ENCODE measurements around the gene DNAH17. TPM values are rescaled to one million over a fixed set of nuclear protein-coding genes. Genes with fewer than 3 reads are reported as not detected.

The DNAH17 gene
- total and polyA plus RNA-seq, 2 of the 13 experiments (the other 11 are each of a cell fraction or from before 2014, with no cell fraction given), result 0.86 to 1.6 TPM

DNA sequence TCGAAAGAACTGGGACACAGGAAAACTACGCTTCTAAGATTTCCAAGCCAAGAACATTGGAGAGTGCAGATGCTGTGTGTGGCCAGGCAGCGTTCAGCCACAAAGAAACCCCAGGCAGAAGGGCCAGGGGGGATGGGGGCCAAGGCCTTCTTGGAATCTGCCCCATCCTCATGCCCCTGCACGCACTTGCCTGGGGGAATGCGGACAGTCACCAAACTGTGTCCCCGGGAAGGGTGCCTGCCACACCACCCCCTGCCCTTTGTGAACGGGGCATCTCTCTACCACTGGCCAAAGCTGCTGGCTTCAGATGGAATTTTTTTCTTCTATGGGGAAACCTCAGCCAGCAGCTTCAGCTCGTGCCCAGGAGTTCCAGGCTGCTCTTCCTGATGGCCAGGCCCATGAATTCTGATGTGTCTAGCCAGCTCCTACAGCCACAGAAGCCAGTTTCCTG is 32.0 kb upstream of the DNAH17 start:
- in situ Hi-C loops (cut with HindIII; ENCODE audit: extremely low pct_ligation_motif_present, low pct_unique_long_range_greater_than_20kb), result loop anchor here (10.0 kb wide), 1 partner anchor 114 kb away; no protein-coding TSS in a partner anchor
- 40% methylated on average over 5 of the region's 8 CpGs for WGBS (ENCODE audit: low lambda C conversion rate)
- intact Hi-C loops (cut with micrococcal nuclease; ENCODE audit: unreplicated experiment), result no loop called here
- H3K4me2 ChIP-seq (ENCODE audit: low read depth, low read length), result no peak overlapping the region
- BruUV-seq (replicated peaks), result no TSS peak
- no peaks in the 10 kb centered on the region for H3K27me3 ChIP-seq (ENCODE audit: control insufficient read depth in 1 of 2, insufficient read depth in 2 of 2, low read length in 2 of 2)
- ATAC-seq (no peak; the same call in 2 of the 3 replicates), DNase-seq (ENCODE audit: low spot score) (no peak), FAIRE-seq (no peak)
- H3K9me3 ChIP-seq (ENCODE audit: low read length), result no peaks in the 10 kb centered on the region
- H3K4me1 ChIP-seq (ENCODE audit: insufficient read depth, low read length), result peaks cover 17% of the 10 kb centered on the region
- no peak overlapping the region for H3K9ac ChIP-seq (ENCODE audit: insufficient read depth, low read depth, low read length)
- H2AFZ ChIP-seq (ENCODE audit: low read length), result no peak overlapping the region
- H3K79me2 ChIP-seq (ENCODE audit: insufficient read depth, low read length), result no peaks in the 10 kb centered on the region
- H4K20me1 ChIP-seq (ENCODE audit: insufficient read depth, low read length), result no peaks in the 10 kb centered on the region
- POLR2A ChIA-PET, result no interaction called here
- no peak overlapping the region for H3K4me3 ChIP-seq (replicated peaks in 1 of 3; ENCODE audit: insufficient read depth in 1 of 3, low read depth in 2 of 3, low read length in 3 of 3)
- CTCF ChIA-PET (ENCODE audit: low intra/inter-chr PET ratio, low total read pairs), result no interaction called here
- no peaks in the 10 kb centered on the region for H3K36me3 ChIP-seq (replicated peaks in 1 of 2; ENCODE audit: control insufficient read depth in 1 of 2, insufficient read depth in 2 of 2, low read length in 2 of 2)
- H3K27ac ChIP-seq (ENCODE audit: extremely low read length, insufficient read depth, low read length), result no peak overlapping the region
- TF ChIP-seq ZNF761 (CRISPR knock-in tag; conservative IDR thresholded peaks at IDR 0.05), result no peak
- TF ChIP-seq ZXDC (CRISPR knock-in tag; IDR thresholded peaks at IDR 0.05), result no peak
- TF ChIP-seq, protein P1, sequence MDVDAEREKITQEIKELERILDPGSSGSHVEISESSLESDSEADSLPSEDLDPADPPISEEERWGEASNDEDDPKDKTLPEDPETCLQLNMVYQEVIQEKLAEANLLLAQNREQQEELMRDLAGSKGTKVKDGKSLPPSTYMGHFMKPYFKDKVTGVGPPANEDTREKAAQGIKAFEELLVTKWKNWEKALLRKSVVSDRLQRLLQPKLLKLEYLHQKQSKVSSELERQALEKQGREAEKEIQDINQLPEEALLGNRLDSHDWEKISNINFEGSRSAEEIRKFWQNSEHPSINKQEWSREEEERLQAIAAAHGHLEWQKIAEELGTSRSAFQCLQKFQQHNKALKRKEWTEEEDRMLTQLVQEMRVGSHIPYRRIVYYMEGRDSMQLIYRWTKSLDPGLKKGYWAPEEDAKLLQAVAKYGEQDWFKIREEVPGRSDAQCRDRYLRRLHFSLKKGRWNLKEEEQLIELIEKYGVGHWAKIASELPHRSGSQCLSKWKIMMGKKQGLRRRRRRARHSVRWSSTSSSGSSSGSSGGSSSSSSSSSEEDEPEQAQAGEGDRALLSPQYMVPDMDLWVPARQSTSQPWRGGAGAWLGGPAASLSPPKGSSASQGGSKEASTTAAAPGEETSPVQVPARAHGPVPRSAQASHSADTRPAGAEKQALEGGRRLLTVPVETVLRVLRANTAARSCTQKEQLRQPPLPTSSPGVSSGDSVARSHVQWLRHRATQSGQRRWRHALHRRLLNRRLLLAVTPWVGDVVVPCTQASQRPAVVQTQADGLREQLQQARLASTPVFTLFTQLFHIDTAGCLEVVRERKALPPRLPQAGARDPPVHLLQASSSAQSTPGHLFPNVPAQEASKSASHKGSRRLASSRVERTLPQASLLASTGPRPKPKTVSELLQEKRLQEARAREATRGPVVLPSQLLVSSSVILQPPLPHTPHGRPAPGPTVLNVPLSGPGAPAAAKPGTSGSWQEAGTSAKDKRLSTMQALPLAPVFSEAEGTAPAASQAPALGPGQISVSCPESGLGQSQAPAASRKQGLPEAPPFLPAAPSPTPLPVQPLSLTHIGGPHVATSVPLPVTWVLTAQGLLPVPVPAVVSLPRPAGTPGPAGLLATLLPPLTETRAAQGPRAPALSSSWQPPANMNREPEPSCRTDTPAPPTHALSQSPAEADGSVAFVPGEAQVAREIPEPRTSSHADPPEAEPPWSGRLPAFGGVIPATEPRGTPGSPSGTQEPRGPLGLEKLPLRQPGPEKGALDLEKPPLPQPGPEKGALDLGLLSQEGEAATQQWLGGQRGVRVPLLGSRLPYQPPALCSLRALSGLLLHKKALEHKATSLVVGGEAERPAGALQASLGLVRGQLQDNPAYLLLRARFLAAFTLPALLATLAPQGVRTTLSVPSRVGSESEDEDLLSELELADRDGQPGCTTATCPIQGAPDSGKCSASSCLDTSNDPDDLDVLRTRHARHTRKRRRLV (CRISPR knock-in tag; IDR thresholded peaks at IDR 0.05), result no peak
- TF ChIP-seq CHD4 (IDR thresholded peaks at IDR 0.05; ENCODE audit: borderline replicate concordance, low read length), result no peak
- TF ChIP-seq SP1 (IDR thresholded peaks at IDR 0.05), result no peak
- no peak for TF ChIP-seq SP1 (CRISPR knock-in tag; IDR thresholded peaks at IDR 0.05)
- TF ChIP-seq ZNF577 (CRISPR knock-in tag; IDR thresholded peaks at IDR 0.05; ENCODE audit: borderline replicate concordance, low read depth), result no peak
- no peak for TF ChIP-seq E2F1 (CRISPR knock-in tag; IDR thresholded peaks at IDR 0.05)
- TF ChIP-seq, protein P2, sequence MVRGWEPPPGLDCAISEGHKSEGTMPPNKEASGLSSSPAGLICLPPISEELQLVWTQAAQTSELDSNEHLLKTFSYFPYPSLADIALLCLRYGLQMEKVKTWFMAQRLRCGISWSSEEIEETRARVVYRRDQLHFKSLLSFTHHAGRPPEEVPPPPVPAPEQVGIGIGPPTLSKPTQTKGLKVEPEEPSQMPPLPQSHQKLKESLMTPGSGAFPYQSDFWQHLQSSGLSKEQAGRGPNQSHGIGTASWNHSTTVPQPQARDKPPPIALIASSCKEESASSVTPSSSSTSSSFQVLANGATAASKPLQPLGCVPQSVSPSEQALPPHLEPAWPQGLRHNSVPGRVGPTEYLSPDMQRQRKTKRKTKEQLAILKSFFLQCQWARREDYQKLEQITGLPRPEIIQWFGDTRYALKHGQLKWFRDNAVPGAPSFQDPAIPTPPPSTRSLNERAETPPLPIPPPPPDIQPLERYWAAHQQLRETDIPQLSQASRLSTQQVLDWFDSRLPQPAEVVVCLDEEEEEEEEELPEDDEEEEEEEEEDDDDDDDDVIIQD (CRISPR knock-in tag; IDR thresholded peaks at IDR 0.05; ENCODE audit: low read depth), result no peak
- TF ChIP-seq, protein P3, sequence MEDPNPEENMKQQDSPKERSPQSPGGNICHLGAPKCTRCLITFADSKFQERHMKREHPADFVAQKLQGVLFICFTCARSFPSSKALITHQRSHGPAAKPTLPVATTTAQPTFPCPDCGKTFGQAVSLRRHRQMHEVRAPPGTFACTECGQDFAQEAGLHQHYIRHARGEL (CRISPR knock-in tag; IDR thresholded peaks at IDR 0.05), result no peak
- no peak for TF ChIP-seq ZNF607 (CRISPR knock-in tag; IDR thresholded peaks at IDR 0.05; ENCODE audit: borderline replicate concordance)
- no peak for TF ChIP-seq ZNF513 (CRISPR knock-in tag; conservative IDR thresholded peaks at IDR 0.05)

Measured in HepG2 (cell line).